Testis (tissue), 3 donors: ENCODE data around the gene NPDC1. TPM values are rescaled to one million over a fixed set of nuclear protein-coding genes. Genes with fewer than 3 reads are reported as not detected.

Experiments used
- DNase-seq: peaks from one replicate; pipeline ENCODE4 v3.0.0-alpha.2; 2019
- H3K27ac ChIP-seq, 2 donors: fragments of 200-600 bp; sonication (generic); one replicate each; pipeline ENCODE4 v1.5.1; 2019
- H3K27me3 ChIP-seq: fragments of 200-600 bp; sonication (generic); one replicate; pipeline ENCODE4 v1.5.1; 2019
- H3K36me3 ChIP-seq: fragments of 200-600 bp; sonication (generic); one replicate; pipeline ENCODE4 v1.5.1; 2017; ENCODE audit warnings: low read depth; ENCODE audit errors: missing control alignments
- H3K4me1 ChIP-seq: fragments of 200-600 bp; sonication (generic); one replicate; pipeline ENCODE4 v1.5.1; 2019
- H3K4me3 ChIP-seq, 2 donors: fragments of 200-600 bp; sonication (generic); one replicate each; pipeline ENCODE4 v1.5.1; 2017 to 2019
- H3K9me3 ChIP-seq: fragments of 200-600 bp; sonication (generic); one replicate; pipeline ENCODE4 v1.5.1; 2017
- CTCF ChIP-seq, 3 experiments: fragments of 450-650 bp in 2 of 3; fragments of 200-600 bp in 1 of 3; sonication (generic) in 1 of 3; IDR thresholded peaks; one replicate each; pipeline ENCODE4 v1.5.1; 2016 to 2019; ENCODE audit warnings: antibody characterized with exemption in 3 of 3, mild to moderate bottlenecking in 2 of 3, moderate library complexity in 1 of 3
- POLR2A ChIP-seq: fragments of 450-650 bp; IDR thresholded peaks from one replicate; pipeline ENCODE4 v1.6.1; 2017; ENCODE audit warnings: antibody characterized with exemption, mild to moderate bottlenecking, moderate library complexity
- WGBS, 2 donors: methylation state at CpG; one replicate each; pipeline ENCODE4 v1.1.5; 2018; 5-methylcytosine and 5-hydroxymethylcytosine counted together
- intact Hi-C: fragments of 100-400 bp; cut with DNase I; formaldehyde crosslinking; loops from one replicate; pipeline ENCODE4 v1.15.1; 2023; ENCODE audit warnings: low total_unique reads
- polyA plus RNA-seq: library from polyadenylated mRNA; stranded (reverse); fragments of 350-450 nt; fragmentation: Illumina TruSeq; extraction: RNeasy Lipid Tissue Mini Kit (QIAGEN cat#74804); gene quantifications from one replicate; pipeline ENCODE4 v1.2.3, GENCODE V29; 2014; ENCODE audit warnings: low read depth, low replicate concordance; ENCODE audit not compliant: insufficient read depth
- total RNA-seq, 2 donors: library from RNA; depleted of rRNA; stranded (reverse); fragments of >200 nt; gene quantifications; one replicate each; pipeline ENCODE4 v1.2.3, GENCODE V29; 2016

The NPDC1 gene
- total and polyA plus RNA-seq, 3 donors from 2014 or later, result 47.7 to 103 (median 75.9) TPM

GRCh38 chr9:137017071-137017470 is 28.9 kb downstream of the NPDC1 start:
- TF ChIP-seq POLR2A (no peak), CTCF (IDR thresholded peaks at IDR 0.05) (no peak)
- Histone ChIP-seq H3K27ac (no peak overlapping the region), H3K4me1 (no peaks in the 10 kb centered on the region), H3K27me3 (no peaks in the 10 kb centered on the region), H3K36me3 (no peaks in the 10 kb centered on the region), H3K9me3 (no peaks in the 10 kb centered on the region), H3K4me3 (no peak overlapping the region)
- intact Hi-C loops, result no loop called here
- WGBS, 2 donors, result 93 to 94% methylated on average over 23 to 28 of the region's 28 CpGs
- no peak for DNase-seq

- H3K9me3 ChIP-seq, result no peaks in the 10 kb centered on the region
- H3K27me3 ChIP-seq, result no peaks in the 10 kb centered on the region
- WGBS, 2 donors, result 93 to 100% methylated on average over 2 to 15 of the region's 16 CpGs
- H3K36me3 ChIP-seq, result no peaks in the 10 kb centered on the region
- intact Hi-C loops, result no loop called here
- no peak for DNase-seq
- no peak overlapping the region for H3K27ac ChIP-seq
- TF ChIP-seq CTCF (IDR thresholded peaks at IDR 0.05), result no peak
- H3K4me1 ChIP-seq, result no peaks in the 10 kb centered on the region
- no peak overlapping the region for H3K4me3 ChIP-seq
Measured at GRCh38 chr9:137016436-137016835, 29.5 kb downstream of the NPDC1 start.

GRCh38 chr9:137015976-137016375 is 30.0 kb downstream of the NPDC1 start:
- Histone ChIP-seq H3K4me1 (no peaks in the 10 kb centered on the region), H3K4me3 (no peak overlapping the region), H3K27ac (no peak overlapping the region), H3K27me3 (no peaks in the 10 kb centered on the region), H3K36me3 (no peaks in the 10 kb centered on the region), H3K9me3 (no peaks in the 10 kb centered on the region)
- no peak for DNase-seq
- TF ChIP-seq POLR2A, result no peak
- TF ChIP-seq CTCF (IDR thresholded peaks at IDR 0.05), result no peak
- 96 to 97% methylated on average over 13 to 18 of the region's 21 CpGs for WGBS, 2 donors
- intact Hi-C loops, result no loop called here

- Histone ChIP-seq H3K4me1 (no peaks in the 10 kb centered on the region), H3K36me3 (no peaks in the 10 kb centered on the region), H3K9me3 (no peaks in the 10 kb centered on the region), H3K27ac (no peak overlapping the region), H3K27me3 (no peaks in the 10 kb centered on the region), H3K4me3 (no peak overlapping the region)
- intact Hi-C loops, result no loop called here
- TF ChIP-seq CTCF (IDR thresholded peaks at IDR 0.05), result no peak
- TF ChIP-seq POLR2A, result no peak
- whole genome bisulfite sequencing, 2 donors, result 92 to 95% methylated on average over 20 to 21 of the region's 25 CpGs
- no peak for DNase-seq
Measured at GRCh38 chr9:137015540-137015930, 30.4 kb downstream of the NPDC1 start.

- Histone ChIP-seq H3K4me1 (no peaks in the 10 kb centered on the region), H3K36me3 (no peaks in the 10 kb centered on the region), H3K9me3 (no peaks in the 10 kb centered on the region), H3K27me3 (no peaks in the 10 kb centered on the region), H3K4me3 (no peak overlapping the region), H3K27ac (no peak overlapping the region)
- WGBS, 2 donors, result 95 to 98% methylated on average over 17 to 36 of the region's 36 CpGs
- no peak for TF ChIP-seq POLR2A
- intact Hi-C loops, result no loop called here
- no peak for DNase-seq
Measured at GRCh38 chr9:137014776-137015539, 31.0 kb downstream of the NPDC1 start.
